Liver (tissue), 9 donors: ENCODE measurements around the gene KLHL28. TPM values are rescaled to one million over a fixed set of nuclear protein-coding genes. Genes with fewer than 3 reads are reported as not detected.

Experiments
- DNase-seq: peaks from one replicate; pipeline ENCODE4 v3.0.0-alpha.2; 2017; ENCODE audit warnings: low spot score
- H3K27ac ChIP-seq, 2 donors: one replicate each; pipeline ENCODE4 v1.7.0; 2013; ENCODE audit warnings: inconsistent platforms in 2 of 2, low read length in 2 of 2, control low read depth in 1 of 2, low read depth in 1 of 2, mild to moderate bottlenecking in 1 of 2
- H3K27me3 ChIP-seq, 4 donors: one replicate each; pipeline versions ENCODE4 v1.6.1 to v1.7.0; 2013; ENCODE audit warnings: low read length in 3 of 4, inconsistent platforms in 1 of 4, mild to moderate bottlenecking in 1 of 4, moderate library complexity in 1 of 4; ENCODE audit not compliant: control insufficient read depth in 4 of 4, insufficient read depth in 4 of 4
- H3K36me3 ChIP-seq, 4 donors: one replicate each; pipeline versions ENCODE4 v1.6.1 to v1.7.0; 2013; ENCODE audit warnings: low read length in 3 of 4, mild to moderate bottlenecking in 3 of 4, low read depth in 1 of 4, moderate library complexity in 1 of 4; ENCODE audit not compliant: control insufficient read depth in 4 of 4, insufficient read depth in 3 of 4
- H3K4me1 ChIP-seq, 4 donors: one replicate each; pipeline versions ENCODE4 v1.6.1 to v1.7.0; 2013; ENCODE audit warnings: low read length in 3 of 4, mild to moderate bottlenecking in 3 of 4, moderate library complexity in 1 of 4; ENCODE audit not compliant: control insufficient read depth in 4 of 4, insufficient read depth in 4 of 4
- H3K4me3 ChIP-seq, 3 donors: one replicate each; pipeline versions ENCODE4 v1.6.1 to v1.7.0; 2013; ENCODE audit warnings: low read length in 3 of 3, control low read depth in 1 of 3, low read depth in 1 of 3, mild to moderate bottlenecking in 1 of 3
- H3K9ac ChIP-seq, 2 donors: one replicate each; pipeline ENCODE4 v1.7.0; 2013; ENCODE audit warnings: low read length in 2 of 2, mild to moderate bottlenecking in 2 of 2, moderate library complexity in 2 of 2, control low read depth in 1 of 2, low read depth in 1 of 2
- H3K9me3 ChIP-seq, 4 donors: one replicate each; pipeline versions ENCODE4 v1.6.1 to v1.7.0; 2013; ENCODE audit warnings: low read length in 3 of 4; ENCODE audit not compliant: control insufficient read depth in 4 of 4
- EGR1 ChIP-seq, 2 donors: IDR thresholded peaks; 2 replicates each; pipeline ENCODE4 v1.6.1; 2016 to 2018; ENCODE audit warnings: antibody characterized with exemption in 2 of 2, low read depth in 2 of 2
- FOXA1 ChIP-seq: IDR thresholded peaks from 2 replicates; pipeline ENCODE4 v1.6.1; 2016; ENCODE audit warnings: antibody characterized with exemption
- FOXA2 ChIP-seq: IDR thresholded peaks from 2 replicates; pipeline ENCODE4 v1.6.1; 2016; ENCODE audit warnings: antibody characterized with exemption
- GABPA ChIP-seq, 2 donors: IDR thresholded peaks in 1 of 2; conservative IDR thresholded peaks in 1 of 2; 2 replicates each; pipeline ENCODE4 v1.6.1; 2016; ENCODE audit warnings: antibody characterized with exemption in 2 of 2, mild to moderate bottlenecking in 1 of 2, moderate library complexity in 1 of 2
- HNF4A ChIP-seq, 2 donors: conservative IDR thresholded peaks; 2 replicates each; pipeline ENCODE4 v1.6.1; 2016; ENCODE audit warnings: antibody characterized with exemption in 2 of 2, mild to moderate bottlenecking in 2 of 2
- HNF4G ChIP-seq: IDR thresholded peaks from 2 replicates; pipeline ENCODE4 v1.6.1; 2016; ENCODE audit warnings: antibody characterized with exemption
- JUND ChIP-seq, 2 donors: IDR thresholded peaks; 2 replicates each; pipeline ENCODE4 v1.6.1; 2016; ENCODE audit warnings: antibody characterized with exemption in 2 of 2
- NR2F2 ChIP-seq: IDR thresholded peaks from 2 replicates; pipeline ENCODE4 v1.6.1; 2016; ENCODE audit warnings: antibody characterized with exemption
- RAD21 ChIP-seq, 2 donors: IDR thresholded peaks; 2 replicates each; pipeline ENCODE4 v1.6.1; 2016; ENCODE audit warnings: antibody characterized with exemption in 2 of 2, mild to moderate bottlenecking in 2 of 2
- RXRA ChIP-seq, 2 donors: IDR thresholded peaks; 2 replicates each; pipeline ENCODE4 v1.6.1; 2017 to 2018; ENCODE audit warnings: antibody characterized with exemption in 2 of 2, mild to moderate bottlenecking in 1 of 2
- SP1 ChIP-seq: IDR thresholded peaks from 2 replicates; pipeline ENCODE4 v1.6.1; 2018; ENCODE audit warnings: antibody characterized with exemption, mild to moderate bottlenecking
- TAF1 ChIP-seq: conservative IDR thresholded peaks from 2 replicates; pipeline ENCODE4 v1.6.1; 2016; ENCODE audit warnings: antibody characterized with exemption, mild to moderate bottlenecking
- YY1 ChIP-seq: IDR thresholded peaks from 2 replicates; pipeline ENCODE4 v1.6.1; 2016; ENCODE audit warnings: antibody characterized with exemption, mild to moderate bottlenecking
- WGBS: extraction: QIAGEN DNeasy Blood & Tissue Kit; methylation state at CpG from one replicate; pipeline ENCODE4 v1.1.7; 2013; 5-methylcytosine and 5-hydroxymethylcytosine counted together
- polyA plus RNA-seq, 2 donors: library from polyadenylated mRNA; stranded (reverse) in 1 of 2; unstranded in 1 of 2; fragments of 200-250 nt in 1 of 2; fragments of >200 nt in 1 of 2; fragmentation: Nextera tagmentation in 1 of 2; extraction: Ambion mirVana in 1 of 2; gene quantifications; one replicate each; pipeline versions ENCODE4 v1.2.1 to v1.2.3, GENCODE V29; 2013 to 2015
- total RNA-seq, 2 donors: library from RNA; depleted of rRNA; stranded (reverse); fragments of >200 nt; gene quantifications; one replicate each; pipeline ENCODE4 v1.2.3, GENCODE V29; 2014
- TF ChIP-seq, protein P1 (sequence below): fragments of 150-350 bp; IDR thresholded peaks from 2 replicates; pipeline ENCODE4 v1.5.1; 2017; ENCODE audit warnings: improper control_type of control experiment, low read depth, low read length; ENCODE audit not compliant: missing input control
- TF ChIP-seq, protein P2 (sequence below): IDR thresholded peaks from 2 replicates; pipeline ENCODE4 v1.6.1; 2016; ENCODE audit warnings: antibody characterized with exemption
- TF ChIP-seq, protein P3 (sequence below): IDR thresholded peaks from 2 replicates; pipeline ENCODE4 v1.6.1; 2016; ENCODE audit warnings: antibody characterized with exemption
- TF ChIP-seq, protein P4 (sequence below): IDR thresholded peaks from 2 replicates; pipeline ENCODE4 v1.6.1; 2016; ENCODE audit warnings: antibody characterized with exemption, mild to moderate bottlenecking
- TF ChIP-seq, protein P5 (sequence below): IDR thresholded peaks from 2 replicates; pipeline ENCODE4 v1.6.1; 2016; ENCODE audit warnings: antibody characterized with exemption
- donor health status: healthy.
- donor health status: healthy.
- donor health status: healthy.
- donor health status: healthy.
- donor health status: healthy.

KLHL28 gene
- total and polyA plus RNA-seq, 4 donors: 2.3 to 7.9 (median 5.7) TPM

DNA sequence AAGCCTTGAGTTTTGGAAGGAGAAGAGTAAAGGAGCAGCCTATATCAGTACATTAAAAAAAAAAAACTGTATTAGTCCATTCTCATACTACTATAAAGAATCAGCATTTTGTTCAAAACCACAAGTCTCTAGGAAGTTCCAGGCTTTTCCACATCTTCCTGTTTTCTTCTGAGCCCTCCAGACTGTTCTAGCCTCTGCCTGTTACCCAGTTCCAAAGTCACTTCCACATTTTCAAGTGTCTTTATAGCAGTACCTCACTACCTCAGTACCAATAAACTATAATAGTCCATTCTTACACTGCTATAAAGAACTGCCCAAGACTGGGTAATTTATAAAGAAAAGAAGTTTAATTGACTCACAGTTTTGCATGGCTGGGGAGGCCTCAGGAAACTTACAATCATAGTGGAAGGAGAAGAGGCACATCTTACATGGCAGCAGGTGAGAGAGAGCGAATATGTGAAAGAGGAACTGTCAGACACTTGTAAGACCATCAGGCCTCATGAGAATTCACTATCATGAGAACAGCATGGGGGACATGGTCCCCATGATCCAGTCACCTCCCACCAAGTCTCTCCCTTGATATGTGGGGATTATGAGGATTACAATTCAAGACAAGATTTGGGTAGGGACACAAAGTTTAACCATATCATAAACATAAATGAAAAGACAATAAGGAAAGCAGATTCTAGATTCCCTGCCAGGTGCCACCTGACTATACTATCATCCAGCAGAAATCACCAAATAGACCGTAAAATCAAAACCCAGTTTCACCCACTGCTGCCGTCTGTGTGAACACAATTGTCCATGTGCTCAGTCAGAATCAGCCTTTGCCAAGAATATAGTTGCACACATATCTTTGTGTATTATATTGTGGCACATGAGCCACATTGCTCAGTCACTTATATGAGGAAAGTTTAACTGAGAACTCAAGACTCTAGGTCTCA, 28.0 kb upstream of the KLHL28 start (continued):
- TF ChIP-seq, protein P1, sequence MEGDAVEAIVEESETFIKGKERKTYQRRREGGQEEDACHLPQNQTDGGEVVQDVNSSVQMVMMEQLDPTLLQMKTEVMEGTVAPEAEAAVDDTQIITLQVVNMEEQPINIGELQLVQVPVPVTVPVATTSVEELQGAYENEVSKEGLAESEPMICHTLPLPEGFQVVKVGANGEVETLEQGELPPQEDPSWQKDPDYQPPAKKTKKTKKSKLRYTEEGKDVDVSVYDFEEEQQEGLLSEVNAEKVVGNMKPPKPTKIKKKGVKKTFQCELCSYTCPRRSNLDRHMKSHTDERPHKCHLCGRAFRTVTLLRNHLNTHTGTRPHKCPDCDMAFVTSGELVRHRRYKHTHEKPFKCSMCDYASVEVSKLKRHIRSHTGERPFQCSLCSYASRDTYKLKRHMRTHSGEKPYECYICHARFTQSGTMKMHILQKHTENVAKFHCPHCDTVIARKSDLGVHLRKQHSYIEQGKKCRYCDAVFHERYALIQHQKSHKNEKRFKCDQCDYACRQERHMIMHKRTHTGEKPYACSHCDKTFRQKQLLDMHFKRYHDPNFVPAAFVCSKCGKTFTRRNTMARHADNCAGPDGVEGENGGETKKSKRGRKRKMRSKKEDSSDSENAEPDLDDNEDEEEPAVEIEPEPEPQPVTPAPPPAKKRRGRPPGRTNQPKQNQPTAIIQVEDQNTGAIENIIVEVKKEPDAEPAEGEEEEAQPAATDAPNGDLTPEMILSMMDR: no peak
- TF ChIP-seq TAF1: no peak

DNA sequence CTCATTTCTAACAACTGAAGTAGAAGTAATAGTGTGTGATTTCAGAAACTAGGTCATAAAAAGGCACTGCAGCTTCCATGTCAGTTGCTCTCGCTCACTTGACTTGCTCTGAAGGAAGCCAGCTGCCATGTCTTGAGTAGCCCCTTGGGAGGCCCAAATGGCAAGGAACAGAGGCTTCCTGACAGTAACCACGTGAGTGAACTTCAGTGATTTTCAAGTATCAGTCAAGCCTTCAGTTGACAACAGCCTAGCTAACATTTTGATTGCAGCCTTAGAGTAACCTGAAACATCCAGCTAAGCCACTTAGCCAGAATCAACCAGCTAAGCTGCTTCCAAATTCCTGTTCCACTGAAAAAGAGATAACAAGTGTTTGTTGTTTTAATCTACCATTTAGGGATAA, 26.9 kb upstream of the KLHL28 start:
- no peak overlapping the region for H3K27ac ChIP-seq

DNA sequence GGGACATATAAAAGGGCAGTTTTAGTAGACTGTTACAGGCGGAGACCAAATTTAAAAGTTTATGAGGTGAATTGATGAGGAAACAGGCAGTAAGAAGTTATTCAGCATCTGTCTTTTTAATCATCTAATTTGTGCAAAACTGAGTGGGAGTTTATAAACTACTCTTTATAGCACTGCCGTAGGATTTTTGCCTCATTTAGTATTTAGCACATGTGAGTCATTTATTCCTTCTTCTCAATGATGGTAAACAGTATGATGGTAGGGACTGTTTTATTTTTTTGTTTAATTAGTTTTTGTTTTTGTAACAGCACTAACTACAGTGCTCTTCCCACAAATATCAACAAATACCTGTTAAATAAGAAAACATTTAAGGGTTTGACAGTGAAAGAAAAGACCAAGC, 20.8 kb upstream of the KLHL28 start:
- Histone ChIP-seq H3K36me3 (no peaks in the 10 kb centered on the region), H3K27me3 (no peaks in the 10 kb centered on the region), H3K4me3 (no peak overlapping the region), H3K27ac (no peak overlapping the region), H3K4me1 (peaks cover 0 to 2% (median 0%) of the 10 kb centered on the region in 4 donors), H3K9me3 (no peaks in the 10 kb centered on the region), H3K9ac (no peak overlapping the region)
- WGBS: 92% methylated on average over 2 of the region's 2 CpGs
- TF ChIP-seq TAF1 (no peak), HNF4G (no peak), NR2F2 (no peak), RXRA (IDR thresholded peaks at IDR 0.05) (no peak), FOXA2 (no peak), YY1 (no peak), FOXA1 (no peak), GABPA (IDR thresholded peaks at IDR 0.05 in 1 of 2, conservative IDR thresholded peaks at IDR 0.05 in 1 of 2) (no peak), SP1 (no peak), EGR1 (IDR thresholded peaks at IDR 0.05; ENCODE audit: low read depth in 2 of 2) (no peak), HNF4A (conservative IDR thresholded peaks at IDR 0.05) (no peak), RAD21 (IDR thresholded peaks at IDR 0.05) (no peak), JUND (IDR thresholded peaks at IDR 0.05) (no peak)
- TF ChIP-seq, protein P2, sequence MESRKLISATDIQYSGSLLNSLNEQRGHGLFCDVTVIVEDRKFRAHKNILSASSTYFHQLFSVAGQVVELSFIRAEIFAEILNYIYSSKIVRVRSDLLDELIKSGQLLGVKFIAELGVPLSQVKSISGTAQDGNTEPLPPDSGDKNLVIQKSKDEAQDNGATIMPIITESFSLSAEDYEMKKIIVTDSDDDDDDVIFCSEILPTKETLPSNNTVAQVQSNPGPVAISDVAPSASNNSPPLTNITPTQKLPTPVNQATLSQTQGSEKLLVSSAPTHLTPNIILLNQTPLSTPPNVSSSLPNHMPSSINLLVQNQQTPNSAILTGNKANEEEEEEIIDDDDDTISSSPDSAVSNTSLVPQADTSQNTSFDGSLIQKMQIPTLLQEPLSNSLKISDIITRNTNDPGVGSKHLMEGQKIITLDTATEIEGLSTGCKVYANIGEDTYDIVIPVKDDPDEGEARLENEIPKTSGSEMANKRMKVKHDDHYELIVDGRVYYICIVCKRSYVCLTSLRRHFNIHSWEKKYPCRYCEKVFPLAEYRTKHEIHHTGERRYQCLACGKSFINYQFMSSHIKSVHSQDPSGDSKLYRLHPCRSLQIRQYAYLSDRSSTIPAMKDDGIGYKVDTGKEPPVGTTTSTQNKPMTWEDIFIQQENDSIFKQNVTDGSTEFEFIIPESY: no peak
- TF ChIP-seq, protein P3, sequence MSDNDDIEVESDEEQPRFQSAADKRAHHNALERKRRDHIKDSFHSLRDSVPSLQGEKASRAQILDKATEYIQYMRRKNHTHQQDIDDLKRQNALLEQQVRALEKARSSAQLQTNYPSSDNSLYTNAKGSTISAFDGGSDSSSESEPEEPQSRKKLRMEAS: no peak
- TF ChIP-seq, protein P1: no peak
- TF ChIP-seq, protein P4, sequence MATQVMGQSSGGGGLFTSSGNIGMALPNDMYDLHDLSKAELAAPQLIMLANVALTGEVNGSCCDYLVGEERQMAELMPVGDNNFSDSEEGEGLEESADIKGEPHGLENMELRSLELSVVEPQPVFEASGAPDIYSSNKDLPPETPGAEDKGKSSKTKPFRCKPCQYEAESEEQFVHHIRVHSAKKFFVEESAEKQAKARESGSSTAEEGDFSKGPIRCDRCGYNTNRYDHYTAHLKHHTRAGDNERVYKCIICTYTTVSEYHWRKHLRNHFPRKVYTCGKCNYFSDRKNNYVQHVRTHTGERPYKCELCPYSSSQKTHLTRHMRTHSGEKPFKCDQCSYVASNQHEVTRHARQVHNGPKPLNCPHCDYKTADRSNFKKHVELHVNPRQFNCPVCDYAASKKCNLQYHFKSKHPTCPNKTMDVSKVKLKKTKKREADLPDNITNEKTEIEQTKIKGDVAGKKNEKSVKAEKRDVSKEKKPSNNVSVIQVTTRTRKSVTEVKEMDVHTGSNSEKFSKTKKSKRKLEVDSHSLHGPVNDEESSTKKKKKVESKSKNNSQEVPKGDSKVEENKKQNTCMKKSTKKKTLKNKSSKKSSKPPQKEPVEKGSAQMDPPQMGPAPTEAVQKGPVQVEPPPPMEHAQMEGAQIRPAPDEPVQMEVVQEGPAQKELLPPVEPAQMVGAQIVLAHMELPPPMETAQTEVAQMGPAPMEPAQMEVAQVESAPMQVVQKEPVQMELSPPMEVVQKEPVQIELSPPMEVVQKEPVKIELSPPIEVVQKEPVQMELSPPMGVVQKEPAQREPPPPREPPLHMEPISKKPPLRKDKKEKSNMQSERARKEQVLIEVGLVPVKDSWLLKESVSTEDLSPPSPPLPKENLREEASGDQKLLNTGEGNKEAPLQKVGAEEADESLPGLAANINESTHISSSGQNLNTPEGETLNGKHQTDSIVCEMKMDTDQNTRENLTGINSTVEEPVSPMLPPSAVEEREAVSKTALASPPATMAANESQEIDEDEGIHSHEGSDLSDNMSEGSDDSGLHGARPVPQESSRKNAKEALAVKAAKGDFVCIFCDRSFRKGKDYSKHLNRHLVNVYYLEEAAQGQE: no peak
- TF ChIP-seq, protein P5, sequence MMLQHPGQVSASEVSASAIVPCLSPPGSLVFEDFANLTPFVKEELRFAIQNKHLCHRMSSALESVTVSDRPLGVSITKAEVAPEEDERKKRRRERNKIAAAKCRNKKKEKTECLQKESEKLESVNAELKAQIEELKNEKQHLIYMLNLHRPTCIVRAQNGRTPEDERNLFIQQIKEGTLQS: no peak
- no peak for DNase-seq

More for the DNA sequence above, 26.9 kb upstream of the KLHL28 start:
- Histone ChIP-seq H3K9me3 (no peaks in the 10 kb centered on the region), H3K36me3 (no peaks in the 10 kb centered on the region), H3K4me3 (no peak overlapping the region), H3K9ac (no peak overlapping the region), H3K27me3 (no peaks in the 10 kb centered on the region), H3K4me1 (no peaks in the 10 kb centered on the region)
- no peak for DNase-seq
- WGBS: 81% methylated on average over 2 of the region's 2 CpGs
- TF ChIP-seq RXRA (IDR thresholded peaks at IDR 0.05) (no peak), NR2F2 (no peak), JUND (IDR thresholded peaks at IDR 0.05) (no peak), FOXA2 (no peak), EGR1 (IDR thresholded peaks at IDR 0.05; ENCODE audit: low read depth in 2 of 2) (no peak), GABPA (IDR thresholded peaks at IDR 0.05 in 1 of 2, conservative IDR thresholded peaks at IDR 0.05 in 1 of 2) (no peak), FOXA1 (no peak), SP1 (no peak)
